Measurements from ENCODE around the gene SPRED2.

The SPRED2 gene

DNA sequence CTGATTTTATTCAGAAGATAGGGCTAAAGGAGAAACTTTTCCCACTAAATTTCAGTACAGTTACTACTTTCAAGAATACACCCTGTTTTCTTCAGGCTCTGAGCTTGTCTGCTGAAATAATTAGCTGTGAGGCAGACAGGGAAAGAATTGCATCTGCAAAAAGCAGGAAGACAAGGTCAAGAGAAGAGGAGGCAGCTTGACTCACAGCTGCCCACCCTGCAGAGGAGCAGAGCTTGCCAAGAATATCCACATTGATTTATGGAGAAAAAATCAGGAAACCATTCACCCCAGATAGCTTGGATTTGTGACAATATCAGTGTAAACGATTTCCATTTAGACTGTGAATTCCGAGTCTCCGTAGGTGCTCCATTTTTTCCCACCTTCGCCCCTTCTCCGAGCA lies 155.8 kb downstream of the SPRED2 start:
- DNase-seq (ENCODE audit: low read depth), result no peak

DNA sequence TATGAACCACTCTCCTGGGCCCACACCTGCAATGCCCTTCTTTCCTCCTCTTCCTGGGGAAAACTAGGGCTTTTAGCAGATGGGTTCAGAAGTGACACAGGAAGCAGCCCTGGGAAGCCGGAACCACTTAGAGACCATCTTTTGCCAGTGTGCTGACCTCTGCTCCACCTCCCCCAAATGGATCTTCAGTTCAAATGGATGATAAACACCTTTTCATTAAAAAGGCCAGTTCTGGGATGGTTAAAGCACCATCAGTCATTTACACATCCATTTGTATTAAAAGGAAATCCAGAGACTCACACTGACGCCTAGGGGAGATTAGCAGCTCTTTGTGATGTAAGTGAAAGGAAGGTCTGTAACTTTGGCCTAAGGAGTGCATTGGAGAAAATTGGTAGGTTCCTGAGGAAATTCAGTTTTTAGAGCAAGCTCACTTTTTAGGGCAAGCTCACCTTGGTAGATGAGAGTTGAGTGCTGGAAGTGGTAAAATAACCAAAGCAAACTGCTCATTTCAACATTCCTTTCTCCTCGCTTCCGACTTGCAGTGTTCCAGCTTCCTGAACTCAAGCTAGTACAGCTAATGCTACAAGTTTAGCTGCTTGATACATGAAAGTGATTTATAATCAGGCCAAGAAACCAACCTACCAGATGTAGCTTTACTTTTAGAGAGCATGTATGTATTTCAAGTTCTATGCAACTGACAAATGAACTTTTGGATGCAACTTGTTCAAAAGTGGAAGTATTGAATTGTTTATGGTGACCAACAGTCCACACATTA lies 157.1 kb downstream of the SPRED2 start:
- no peak for DNase-seq (ENCODE audit: low read depth)

DNA sequence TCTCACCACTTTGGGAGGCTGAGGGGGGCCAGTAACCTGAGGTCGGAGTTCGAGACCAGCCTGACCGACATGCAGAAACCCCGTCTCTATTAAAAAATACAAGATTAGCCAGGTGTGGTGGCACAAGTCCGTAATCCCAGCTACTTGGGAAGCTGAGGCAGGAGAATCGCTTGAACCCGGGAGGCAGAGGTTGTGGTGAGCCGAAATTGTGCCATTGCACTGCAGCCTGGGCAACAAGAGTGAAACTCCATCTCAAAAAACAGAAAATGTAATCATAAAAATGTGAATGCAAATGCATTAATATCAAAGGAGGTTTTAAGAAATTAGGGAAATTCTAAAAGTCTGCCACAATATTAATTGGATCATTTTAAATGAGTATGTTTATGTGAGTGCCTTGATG lies 159.1 kb downstream of the SPRED2 start:
- DNase-seq (ENCODE audit: low read depth), result no peak

GRCh38 chr2:65268957-65269356 lies 163.4 kb downstream of the SPRED2 start:
- no peak for DNase-seq (ENCODE audit: low read depth)

GRCh38 chr2:65267008-65267407 lies 165.4 kb downstream of the SPRED2 start:
- no peak for DNase-seq (ENCODE audit: low read depth)

- no peak for DNase-seq (ENCODE audit: low read depth)
Measured at GRCh38 chr2:65265671-65266045, 166.7 kb downstream of the SPRED2 start.

- peak; percentile 88 for DNase-seq (ENCODE audit: low read depth)
Measured at GRCh38 chr2:65264821-65265670, 167.4 kb downstream of the SPRED2 start.

- no peak for DNase-seq (ENCODE audit: low read depth)
Measured at GRCh38 chr2:65263986-65264385, 168.4 kb downstream of the SPRED2 start.

- peak; percentile 35 for DNase-seq (ENCODE audit: low read depth)
Measured at GRCh38 chr2:65263262-65263661, 169.1 kb downstream of the SPRED2 start.

GRCh38 chr2:65261676-65262075 lies 170.7 kb downstream of the SPRED2 start:
- DNase-seq (ENCODE audit: low read depth), result no peak
